ENCODE data around the gene KCNQ2.
"Not testable (repeated sequence)": the region's sequence is repeated elsewhere in the genome, so short reads cannot be mapped to it uniquely, and the experiment has no call there.

Gene KCNQ2

DNA sequence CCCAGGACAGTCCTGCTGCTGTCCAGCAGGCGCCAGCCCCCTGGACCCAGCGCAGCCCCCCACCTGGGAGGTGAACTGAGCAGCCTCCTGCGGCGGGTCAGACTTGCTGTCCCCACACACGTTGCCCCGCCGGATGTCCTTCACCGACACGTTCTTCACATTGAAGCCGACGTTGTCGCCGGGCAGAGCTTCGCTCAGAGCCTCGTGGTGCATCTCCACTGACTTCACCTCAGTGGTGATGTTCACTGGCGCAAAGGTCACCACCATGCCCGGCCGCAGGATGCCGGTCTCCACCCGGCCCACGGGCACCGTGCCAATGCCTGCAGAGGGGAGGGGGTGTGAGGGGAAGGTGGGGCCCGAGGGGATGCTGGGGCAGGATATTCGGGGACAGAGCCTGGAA, 18.0 kb upstream of the KCNQ2 start:
- no peak for DNase-seq (ENCODE audit: low read depth in 2 of 2)

- DNase-seq (ENCODE audit: low read depth in 2 of 2), result no peak
Measured at GRCh38 chr20:63488315-63489251, 16.1 kb upstream of the KCNQ2 start.

- DNase-seq (ENCODE audit: low read depth in 2 of 2), result no peak
Measured at GRCh38 chr20:63487781-63488241, 15.4 kb upstream of the KCNQ2 start.

DNA sequence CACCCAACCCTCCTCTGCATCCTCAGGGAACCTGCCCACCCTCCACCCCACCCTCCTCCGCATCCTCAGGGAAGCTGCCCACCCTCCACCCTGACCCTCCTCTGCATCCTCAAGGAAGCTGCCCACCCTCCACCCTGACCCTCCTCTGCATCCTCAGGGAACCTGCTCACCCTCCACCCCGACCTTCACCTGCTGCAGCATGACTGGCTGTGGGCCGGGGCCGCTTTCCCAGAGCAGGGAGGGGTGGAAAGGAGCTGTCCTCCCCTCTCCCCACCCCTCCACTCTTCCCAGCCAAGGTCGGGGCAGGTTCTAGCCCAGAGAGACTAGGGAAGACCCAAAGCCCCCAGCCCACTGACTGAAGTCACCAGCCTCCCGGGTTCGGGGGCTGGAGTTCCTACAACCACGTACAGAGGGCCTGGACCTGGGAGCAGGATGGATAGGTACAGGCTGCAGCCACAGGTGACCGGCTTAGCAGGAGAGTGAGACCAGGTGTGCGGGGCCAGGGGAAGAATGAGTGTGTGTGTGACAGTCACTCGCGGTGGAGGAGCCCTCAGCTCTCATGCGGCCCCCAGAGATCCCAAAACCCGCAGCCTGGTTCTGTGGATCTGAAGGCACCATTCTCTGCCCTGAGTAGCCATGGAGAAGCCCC, 14.8 kb upstream of the KCNQ2 start:
- no peak for DNase-seq (ENCODE audit: low read depth in 2 of 2)

GRCh38 chr20:63486300-63486855, 13.9 kb upstream of the KCNQ2 start:
- no peak for DNase-seq (ENCODE audit: low read depth in 2 of 2)

DNA sequence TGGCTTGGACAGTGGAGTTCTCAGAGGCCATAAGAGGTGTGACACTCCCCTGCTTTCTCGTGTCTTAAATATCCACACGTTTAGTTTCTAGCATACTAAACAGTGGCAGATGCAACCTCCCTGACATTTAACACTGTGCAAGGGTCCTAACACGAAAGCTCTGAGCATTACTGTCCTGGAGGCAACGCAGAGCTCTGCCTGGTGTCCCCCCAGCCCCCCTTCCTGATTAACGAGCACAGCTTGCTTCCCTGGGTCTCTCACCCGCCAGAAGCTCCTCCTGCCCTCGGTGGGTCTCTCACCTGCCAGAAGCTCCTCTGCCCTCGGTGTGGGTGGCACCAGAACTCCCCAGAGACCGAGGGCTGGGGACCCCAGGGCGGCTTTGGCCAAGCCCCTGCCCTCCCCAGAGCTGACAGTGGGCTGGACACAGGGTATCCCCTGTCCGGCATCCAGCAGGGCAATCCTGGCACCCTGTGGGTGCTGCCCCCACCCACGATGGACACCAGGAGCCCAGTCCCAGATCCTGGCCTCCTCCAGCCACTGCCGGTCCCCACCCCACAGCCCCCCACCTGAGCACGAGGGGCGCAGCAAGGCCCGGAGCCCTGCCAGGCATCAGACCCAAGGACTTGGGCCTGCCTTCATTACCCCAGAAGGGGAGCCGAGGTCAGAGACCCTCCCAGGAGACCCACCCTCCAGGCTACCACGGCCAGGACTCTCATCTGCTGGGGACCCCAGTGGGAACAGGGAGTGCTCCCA, 12.4 kb upstream of the KCNQ2 start:
- no peak for DNase-seq (ENCODE audit: low read depth in 2 of 2)

GRCh38 chr20:63484236-63484635, 11.8 kb upstream of the KCNQ2 start:
- no peak for DNase-seq (ENCODE audit: low read depth in 2 of 2)

- no peak for DNase-seq (ENCODE audit: low read depth in 2 of 2)
Measured at GRCh38 chr20:63483834-63484233, 11.4 kb upstream of the KCNQ2 start.

GRCh38 chr20:63482021-63482587, 9.6 kb upstream of the KCNQ2 start:
- no peak for DNase-seq (ENCODE audit: low read depth in 2 of 2)

GRCh38 chr20:63481503-63481902, 9.0 kb upstream of the KCNQ2 start:
- DNase-seq (ENCODE audit: low read depth in 2 of 2), result no peak

DNA sequence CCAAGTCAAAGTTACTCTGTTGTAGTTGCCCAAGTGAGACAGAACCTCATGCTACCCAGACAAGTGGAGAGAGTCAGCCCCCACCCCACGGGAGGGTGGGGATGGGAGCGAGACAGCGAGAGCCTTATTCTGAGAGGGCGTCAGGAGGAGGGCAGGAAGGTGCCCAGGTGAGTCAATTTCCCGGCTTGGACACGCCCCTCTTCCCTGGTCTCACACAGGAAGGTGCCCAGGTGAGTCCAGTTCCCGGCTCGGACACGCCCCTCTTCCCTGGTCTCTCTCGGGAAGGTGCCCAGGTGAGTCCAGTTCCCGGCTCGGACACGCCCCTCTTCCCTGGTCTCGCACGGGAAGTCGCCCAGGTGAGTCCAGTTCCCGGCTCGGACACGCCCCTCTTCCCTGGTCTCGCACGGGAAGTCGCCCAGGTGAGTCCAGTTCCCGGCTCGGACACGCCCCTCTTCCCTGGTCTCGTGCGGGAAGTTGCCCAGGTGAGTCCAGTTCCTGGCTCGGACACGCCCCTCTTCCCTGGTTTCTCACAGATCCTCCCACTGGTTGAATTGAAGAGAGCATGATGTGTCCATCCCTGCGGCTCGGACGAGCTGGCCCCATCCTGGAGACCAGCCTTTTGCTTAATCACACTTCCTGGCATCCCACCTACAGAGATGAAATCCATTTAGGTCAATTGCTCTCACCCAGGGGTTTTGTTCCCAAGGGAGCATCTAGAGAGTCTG, 7.4 kb upstream of the KCNQ2 start:
- DNase-seq (ENCODE audit: low read depth in 2 of 2), result not testable (repeated sequence)

- no peak for DNase-seq (ENCODE audit: low read depth in 2 of 2)
Measured at GRCh38 chr20:63478346-63479302, 6.2 kb upstream of the KCNQ2 start.

- DNase-seq (ENCODE audit: low read depth in 2 of 2), result no peak
Measured at GRCh38 chr20:63477944-63478343, 5.5 kb upstream of the KCNQ2 start.

- DNase-seq (ENCODE audit: low read depth in 2 of 2), result no peak
Measured at GRCh38 chr20:63477061-63477616, 4.7 kb upstream of the KCNQ2 start.

- DNase-seq (ENCODE audit: low read depth in 2 of 2), result no peak
Measured at GRCh38 chr20:63475209-63475608, 2.8 kb upstream of the KCNQ2 start.

GRCh38 chr20:63473555-63474449, 1.3 kb upstream of the KCNQ2 start:
- DNase-seq (ENCODE audit: low read depth in 2 of 2), result no peak

DNA sequence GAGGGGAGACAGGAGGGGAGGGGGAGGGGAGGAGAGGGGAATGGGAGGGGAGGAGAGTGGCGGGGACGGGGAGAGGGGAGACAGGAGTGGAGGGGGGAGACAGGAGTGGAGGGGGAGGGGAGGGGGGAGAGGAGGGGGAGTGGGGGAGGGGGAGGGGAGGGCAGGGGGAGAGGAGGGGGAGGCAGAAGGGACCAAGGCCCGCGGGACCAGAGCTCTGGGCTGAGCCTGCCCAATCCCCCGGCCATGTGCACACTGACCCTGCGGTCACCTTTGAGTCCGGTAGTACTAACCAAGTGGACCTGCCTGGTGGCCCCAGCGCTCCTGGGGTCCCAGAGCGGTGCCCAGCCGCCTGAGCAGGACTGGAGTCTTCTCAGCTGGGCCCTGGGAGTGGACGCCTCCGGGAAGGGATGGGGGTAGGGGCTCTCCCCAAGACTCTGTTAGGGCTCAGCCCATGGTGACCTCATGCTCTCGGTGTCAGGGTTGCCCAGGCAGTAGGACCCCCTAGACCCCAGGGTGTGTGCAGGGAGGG, 471 bp upstream of the KCNQ2 start:
- no peak for DNase-seq (ENCODE audit: low read depth in 2 of 2)

DNA sequence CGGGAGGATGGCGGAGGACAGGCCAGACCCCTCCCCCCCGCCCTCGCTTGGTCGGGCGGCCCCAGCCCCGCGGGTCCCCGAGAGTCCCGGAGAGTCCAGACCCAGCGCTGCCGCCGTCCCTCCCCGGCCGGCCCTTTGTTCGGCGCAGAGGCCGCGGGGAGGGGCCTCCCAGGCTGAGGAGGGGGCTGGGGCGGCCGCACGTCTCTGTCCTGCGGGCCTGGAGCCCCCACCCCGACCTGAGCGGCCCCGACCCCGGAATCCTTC, 806 bp downstream of the KCNQ2 start:
- DNase-seq (ENCODE audit: low read depth in 2 of 2), result no peak
